ENCODE results near the gene TBL1X. TPM values are rescaled to one million over a fixed set of nuclear protein-coding genes. Genes with fewer than 3 reads are reported as not detected.

Gene TBL1X
- total and polyA plus RNA-seq, 2 of the 4 experiments (the other 2 are of a cell fraction), result 16.2 to 20.8 TPM

GRCh38 chrX:9747644-9748043 lies 282.8 kb downstream of the TBL1X start:
- Histone ChIP-seq H3K4me1 (ENCODE audit: control insufficient read depth, insufficient read depth, low read length) (0 out of 2 replicates have a peak, but pooled peaks cover 2% of the 10 kb centered on the region), H3K4me3 (ENCODE audit: insufficient read depth, low read depth, low read length) (no peak overlapping the region), H2BK15ac (ENCODE audit: low read depth, low read length) (no peak overlapping the region), H2AK5ac (ENCODE audit: low read depth, low read length) (no peak overlapping the region), H2BK120ac (ENCODE audit: low read depth, low read length) (no peak overlapping the region), H3K14ac (replicated peaks; ENCODE audit: low read depth, low read length) (no peak overlapping the region), H4K91ac (ENCODE audit: insufficient read depth, low read depth, low read length) (no peak overlapping the region), H2AK9ac (replicated peaks; ENCODE audit: low read depth, low read length, poor library complexity) (no peak overlapping the region), H3K18ac (ENCODE audit: low read depth, low read length) (no peak overlapping the region), H3K27ac (ENCODE audit: insufficient read depth, low read length) (no peak overlapping the region), H3K9ac (ENCODE audit: low read depth, low read length) (no peak overlapping the region), H2BK5ac (ENCODE audit: low read depth, low read length, poor library complexity, severe bottlenecking) (no peak overlapping the region), H3K23ac (ENCODE audit: low read depth, low read length) (no peak overlapping the region), H4K5ac (ENCODE audit: low read depth, low read length) (no peak overlapping the region), H3K4me2 (ENCODE audit: low read depth, low read length) (no peak overlapping the region), H3K56ac (ENCODE audit: extremely low read depth, insufficient read depth, low read length) (no peak overlapping the region), H4K20me1 (ENCODE audit: insufficient read depth, low read length) (no peaks in the 10 kb centered on the region), H3K27me3 (ENCODE audit: control insufficient read depth, insufficient read depth, low read length) (no peaks in the 10 kb centered on the region), H3K79me1 (ENCODE audit: low read depth in 1 of 2, low read length in 2 of 2) (no peaks in the 10 kb centered on the region), H2AFZ (replicated peaks; ENCODE audit: low read length, poor library complexity) (no peak overlapping the region), H3K9me3 (ENCODE audit: control insufficient read depth, insufficient read depth, low read length) (no peaks in the 10 kb centered on the region), H3K4ac (ENCODE audit: low read depth, low read length) (no peak overlapping the region), H2BK20ac (ENCODE audit: low read depth, low read length) (no peak overlapping the region), H3K36me3 (ENCODE audit: control insufficient read depth, insufficient read depth, low read length) (no peaks in the 10 kb centered on the region), H3K9me1 (ENCODE audit: insufficient read depth, low read length) (no peaks in the 10 kb centered on the region), H4K8ac (ENCODE audit: low read depth in 2 of 2, low read length in 2 of 2) (no peak overlapping the region)
- DNase-seq (no peak), ATAC-seq (ENCODE audit: low read depth) (no peak)
- intact Hi-C loops (cut with micrococcal nuclease), result no loop called here
- no CpG with 5 or more reads among the region's 4 CpGs for WGBS, 2 experiments (ENCODE audit: extremely low coverage in 2 of 2, insufficient read length in 1 of 2)
- TF ChIP-seq MAFK (IDR thresholded peaks at IDR 0.05; ENCODE audit: low read depth, low read length), result no peak
- no peak for TF ChIP-seq NFE2L2 (IDR thresholded peaks at IDR 0.05; ENCODE audit: low read depth, low read length)
- BruUV-seq (replicated peaks), result no TSS peak
- ChIA-PET POLR2A (ENCODE audit: unreplicated experiment) (no interaction called here), CTCF (no interaction called here)
- in situ Hi-C loops (cut with MboI; ENCODE audit: low sequenced_read_pairs), result no loop called here
- dilution Hi-C loops (cut with HindIII; ENCODE audit: low sequenced_read_pairs, unreplicated experiment), result no loop called here

All from IMR-90 (cell line).